K562 (cell line): Measurements from ENCODE around the gene GNA15. TPM values are rescaled to one million over a fixed set of nuclear protein-coding genes. Genes with fewer than 3 reads are reported as not detected.

Source experiments
- EGR1 ChIP-seq: fragments of 450-650 bp; conservative IDR thresholded peaks from 2 replicates; pipeline ENCODE4 v1.6.1; 2017; ENCODE audit warnings: mild to moderate bottlenecking
- JUN ChIP-seq, 2 experiments: sonication (generic) in 1 of 2; formaldehyde crosslinking in 1 of 2; IDR thresholded peaks; 2 replicates each; pipeline versions ENCODE4 v1.6.1 to v1.8.0; 2012 to 2022; ENCODE audit warnings: borderline replicate concordance in 2 of 2, mild to moderate bottlenecking in 2 of 2, improper control_type of control experiment in 1 of 2, low read depth in 1 of 2, low read length in 1 of 2, missing genetic modification reagents in 1 of 2
- NFYB ChIP-seq: IDR thresholded peaks from 2 replicates; pipeline ENCODE4 v1.6.1; 2011; ENCODE audit warnings: mild to moderate bottlenecking, moderate library complexity; ENCODE audit not compliant: insufficient read length; ENCODE audit errors: extremely low read depth
- SMC3 ChIP-seq: conservative IDR thresholded peaks from 2 replicates; pipeline ENCODE4 v1.6.1; 2011; ENCODE audit warnings: low read depth, low read length, improper control_type of control experiment; ENCODE audit not compliant: insufficient read depth
- ZNF121 ChIP-seq: sonication (generic); formaldehyde crosslinking; conservative IDR thresholded peaks from 2 replicates; pipeline ENCODE4 v1.8.0; 2022; ENCODE audit warnings: missing genetic modification reagents
- polyA plus RNA-seq, 8 experiments: library from polyadenylated mRNA; depleted of rRNA in 4 of 8; stranded (reverse) in 5 of 8; unstranded in 3 of 8; fragments of >200 nt; fragmentation: Nextera tagmentation in 2 of 8; fragmentation: Illumina TruSeq in 1 of 8; extraction: Ambion mirVana in 2 of 8; extraction: Trizol in 1 of 8; gene quantifications; 2 replicates each; pipeline versions ENCODE4 v1.2.1 to v1.2.3, GENCODE V29; 2011 to 2014; ENCODE audit warnings: inconsistent platforms in 1 of 8, missing spikeins in 1 of 8
- total RNA-seq, 7 experiments: library from RNA; depleted of rRNA in 6 of 7; stranded (reverse); fragments of >200 nt in 6 of 7; fragmentation: Illumina TruSeq in 2 of 7; extraction: Trizol in 2 of 7; gene quantifications; 2 replicates each; pipeline versions ENCODE4 v1.2.1 to v1.2.3, GENCODE V29; 2011 to 2021; ENCODE audit warnings: low replicate concordance in 1 of 7
- TF ChIP-seq, protein P1 (sequence below): sonication (generic); formaldehyde crosslinking; IDR thresholded peaks from 2 replicates; pipeline ENCODE4 v1.8.0; 2023; ENCODE audit warnings: missing genetic modification reagents, mild to moderate bottlenecking, borderline replicate concordance
- TF ChIP-seq, protein P2 (sequence below): fragments of 450-650 bp; IDR thresholded peaks from 2 replicates; pipeline ENCODE4 v1.6.1; 2016
- TF ChIP-seq, protein P3 (sequence below), 2 experiments: fragments of 450-650 bp in 1 of 2; sonication (generic) in 1 of 2; formaldehyde crosslinking in 1 of 2; IDR thresholded peaks in 1 of 2; conservative IDR thresholded peaks in 1 of 2; 2 replicates each; pipeline versions ENCODE4 v1.6.1 to v1.8.1; 2016 to 2023; ENCODE audit warnings: mild to moderate bottlenecking in 2 of 2, moderate library complexity in 2 of 2, inconsistent platforms in 1 of 2, missing genetic modification reagents in 1 of 2
- TF ChIP-seq, protein P4 (sequence below): fragments of 450-650 bp; IDR thresholded peaks from 2 replicates; pipeline ENCODE4 v1.6.1; 2016; ENCODE audit warnings: antibody characterized with exemption
- TF ChIP-seq, protein P5 (sequence below): fragments of 450-650 bp; IDR thresholded peaks from 2 replicates; pipeline ENCODE4 v1.6.1; 2016; ENCODE audit warnings: missing biosample characterization, missing genetic modification characterization

The GNA15 gene
- total and polyA plus RNA-seq, 9 of the 15 experiments (the other 6 are each of a cell fraction or from before 2014, with no cell fraction given), result 0.03 to 0.24 (median 0.11) TPM; not detected in 1

DNA sequence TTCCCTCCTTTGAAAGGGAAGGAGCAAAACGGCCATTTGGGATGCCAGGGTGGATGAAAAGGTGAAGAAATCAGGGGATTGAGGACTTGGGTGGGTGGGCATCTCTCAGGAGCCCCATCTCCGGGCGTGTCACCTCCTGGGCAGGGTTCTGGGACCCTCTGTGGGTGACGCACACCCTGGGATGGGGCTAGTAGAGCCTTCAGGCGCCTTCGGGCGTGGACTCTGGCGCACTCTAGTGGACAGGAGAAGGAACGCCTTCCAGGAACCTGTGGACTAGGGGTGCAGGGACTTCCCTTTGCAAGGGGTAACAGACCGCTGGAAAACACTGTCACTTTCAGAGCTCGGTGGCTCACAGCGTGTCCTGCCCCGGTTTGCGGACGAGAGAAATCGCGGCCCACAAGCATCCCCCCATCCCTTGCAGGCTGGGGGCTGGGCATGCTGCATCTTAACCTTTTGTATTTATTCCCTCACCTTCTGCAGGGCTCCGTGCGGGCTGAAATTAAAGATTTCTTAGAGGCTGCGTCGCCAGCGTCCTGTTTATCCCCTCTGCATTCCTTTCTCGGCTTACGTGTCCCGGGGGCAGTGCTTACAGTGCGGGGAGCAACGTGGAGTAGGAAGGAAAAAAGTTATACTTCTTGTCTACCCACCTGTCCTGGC, 27.5 kb downstream of the GNA15 start (continued):
- TF ChIP-seq, protein P1, sequence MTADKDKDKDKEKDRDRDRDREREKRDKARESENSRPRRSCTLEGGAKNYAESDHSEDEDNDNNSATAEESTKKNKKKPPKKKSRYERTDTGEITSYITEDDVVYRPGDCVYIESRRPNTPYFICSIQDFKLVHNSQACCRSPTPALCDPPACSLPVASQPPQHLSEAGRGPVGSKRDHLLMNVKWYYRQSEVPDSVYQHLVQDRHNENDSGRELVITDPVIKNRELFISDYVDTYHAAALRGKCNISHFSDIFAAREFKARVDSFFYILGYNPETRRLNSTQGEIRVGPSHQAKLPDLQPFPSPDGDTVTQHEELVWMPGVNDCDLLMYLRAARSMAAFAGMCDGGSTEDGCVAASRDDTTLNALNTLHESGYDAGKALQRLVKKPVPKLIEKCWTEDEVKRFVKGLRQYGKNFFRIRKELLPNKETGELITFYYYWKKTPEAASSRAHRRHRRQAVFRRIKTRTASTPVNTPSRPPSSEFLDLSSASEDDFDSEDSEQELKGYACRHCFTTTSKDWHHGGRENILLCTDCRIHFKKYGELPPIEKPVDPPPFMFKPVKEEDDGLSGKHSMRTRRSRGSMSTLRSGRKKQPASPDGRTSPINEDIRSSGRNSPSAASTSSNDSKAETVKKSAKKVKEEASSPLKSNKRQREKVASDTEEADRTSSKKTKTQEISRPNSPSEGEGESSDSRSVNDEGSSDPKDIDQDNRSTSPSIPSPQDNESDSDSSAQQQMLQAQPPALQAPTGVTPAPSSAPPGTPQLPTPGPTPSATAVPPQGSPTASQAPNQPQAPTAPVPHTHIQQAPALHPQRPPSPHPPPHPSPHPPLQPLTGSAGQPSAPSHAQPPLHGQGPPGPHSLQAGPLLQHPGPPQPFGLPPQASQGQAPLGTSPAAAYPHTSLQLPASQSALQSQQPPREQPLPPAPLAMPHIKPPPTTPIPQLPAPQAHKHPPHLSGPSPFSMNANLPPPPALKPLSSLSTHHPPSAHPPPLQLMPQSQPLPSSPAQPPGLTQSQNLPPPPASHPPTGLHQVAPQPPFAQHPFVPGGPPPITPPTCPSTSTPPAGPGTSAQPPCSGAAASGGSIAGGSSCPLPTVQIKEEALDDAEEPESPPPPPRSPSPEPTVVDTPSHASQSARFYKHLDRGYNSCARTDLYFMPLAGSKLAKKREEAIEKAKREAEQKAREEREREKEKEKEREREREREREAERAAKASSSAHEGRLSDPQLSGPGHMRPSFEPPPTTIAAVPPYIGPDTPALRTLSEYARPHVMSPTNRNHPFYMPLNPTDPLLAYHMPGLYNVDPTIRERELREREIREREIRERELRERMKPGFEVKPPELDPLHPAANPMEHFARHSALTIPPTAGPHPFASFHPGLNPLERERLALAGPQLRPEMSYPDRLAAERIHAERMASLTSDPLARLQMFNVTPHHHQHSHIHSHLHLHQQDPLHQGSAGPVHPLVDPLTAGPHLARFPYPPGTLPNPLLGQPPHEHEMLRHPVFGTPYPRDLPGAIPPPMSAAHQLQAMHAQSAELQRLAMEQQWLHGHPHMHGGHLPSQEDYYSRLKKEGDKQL (CRISPR knock-in tag), result no peak
- peak; percentile 85 for TF ChIP-seq SMC3
- TF ChIP-seq, protein P2, sequence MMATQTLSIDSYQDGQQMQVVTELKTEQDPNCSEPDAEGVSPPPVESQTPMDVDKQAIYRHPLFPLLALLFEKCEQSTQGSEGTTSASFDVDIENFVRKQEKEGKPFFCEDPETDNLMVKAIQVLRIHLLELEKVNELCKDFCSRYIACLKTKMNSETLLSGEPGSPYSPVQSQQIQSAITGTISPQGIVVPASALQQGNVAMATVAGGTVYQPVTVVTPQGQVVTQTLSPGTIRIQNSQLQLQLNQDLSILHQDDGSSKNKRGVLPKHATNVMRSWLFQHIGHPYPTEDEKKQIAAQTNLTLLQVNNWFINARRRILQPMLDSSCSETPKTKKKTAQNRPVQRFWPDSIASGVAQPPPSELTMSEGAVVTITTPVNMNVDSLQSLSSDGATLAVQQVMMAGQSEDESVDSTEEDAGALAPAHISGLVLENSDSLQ, result no peak
- TF ChIP-seq, protein P3, sequence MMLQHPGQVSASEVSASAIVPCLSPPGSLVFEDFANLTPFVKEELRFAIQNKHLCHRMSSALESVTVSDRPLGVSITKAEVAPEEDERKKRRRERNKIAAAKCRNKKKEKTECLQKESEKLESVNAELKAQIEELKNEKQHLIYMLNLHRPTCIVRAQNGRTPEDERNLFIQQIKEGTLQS (IDR thresholded peaks at IDR 0.05), result peak; percentile 43; the same call in 1 of the 2 replicates
- TF ChIP-seq, protein P3 (CRISPR knock-in tag; conservative IDR thresholded peaks at IDR 0.05), result no peak
- TF ChIP-seq ZNF121, result no peak
- peak; percentile 14; the same call in 1 of the 2 replicates for TF ChIP-seq JUN (IDR thresholded peaks at IDR 0.05; ENCODE audit: borderline replicate concordance, low read depth, low read length)
- no peak for TF ChIP-seq JUN (CRISPR knock-in tag; IDR thresholded peaks at IDR 0.05; ENCODE audit: borderline replicate concordance)
- no peak for TF ChIP-seq EGR1
- TF ChIP-seq, protein P4, sequence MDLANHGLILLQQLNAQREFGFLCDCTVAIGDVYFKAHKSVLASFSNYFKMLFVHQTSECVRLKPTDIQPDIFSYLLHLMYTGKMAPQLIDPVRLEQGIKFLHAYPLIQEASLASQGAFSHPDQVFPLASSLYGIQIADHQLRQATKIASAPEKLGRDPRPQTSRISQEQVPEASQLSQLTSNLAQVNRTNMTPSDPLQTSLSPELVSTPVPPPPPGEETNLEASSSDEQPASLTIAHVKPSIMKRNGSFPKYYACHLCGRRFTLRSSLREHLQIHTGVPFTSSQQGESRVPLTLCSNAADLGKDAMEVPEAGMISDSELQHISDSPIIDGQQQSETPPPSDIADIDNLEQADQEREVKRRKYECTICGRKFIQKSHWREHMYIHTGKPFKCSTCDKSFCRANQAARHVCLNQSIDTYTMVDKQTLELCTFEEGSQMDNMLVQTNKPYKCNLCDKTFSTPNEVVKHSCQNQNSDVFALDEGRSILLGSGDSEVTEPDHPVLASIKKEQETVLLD, result no peak; the same call in 1 of the 2 replicates
- TF ChIP-seq, protein P5, sequence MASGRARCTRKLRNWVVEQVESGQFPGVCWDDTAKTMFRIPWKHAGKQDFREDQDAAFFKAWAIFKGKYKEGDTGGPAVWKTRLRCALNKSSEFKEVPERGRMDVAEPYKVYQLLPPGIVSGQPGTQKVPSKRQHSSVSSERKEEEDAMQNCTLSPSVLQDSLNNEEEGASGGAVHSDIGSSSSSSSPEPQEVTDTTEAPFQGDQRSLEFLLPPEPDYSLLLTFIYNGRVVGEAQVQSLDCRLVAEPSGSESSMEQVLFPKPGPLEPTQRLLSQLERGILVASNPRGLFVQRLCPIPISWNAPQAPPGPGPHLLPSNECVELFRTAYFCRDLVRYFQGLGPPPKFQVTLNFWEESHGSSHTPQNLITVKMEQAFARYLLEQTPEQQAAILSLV (tag), result no peak
- TF ChIP-seq NFYB, result no peak
